HepG2 (cell line): ENCODE data around the gene RTN4. TPM values are rescaled to one million over a fixed set of nuclear protein-coding genes. Genes with fewer than 3 reads are reported as not detected.

Experiments
- ATM ChIP-seq: fragments of 450-650 bp; IDR thresholded peaks from 2 replicates; pipeline ENCODE4 v1.7.1; 2017; ENCODE audit warnings: mild to moderate bottlenecking, borderline replicate concordance
- BRD4 ChIP-seq: sonication (generic); formaldehyde crosslinking; IDR thresholded peaks from 2 replicates; pipeline ENCODE4 v1.4.0; 2020; ENCODE audit warnings: missing genetic modification reagents
- CBX2 ChIP-seq, 2 experiments: fragments of 200-600 bp in 1 of 2; sonication (generic); formaldehyde crosslinking in 1 of 2; IDR thresholded peaks; 2 replicates each; pipeline versions ENCODE4 v1.7.0 to v1.8.1; 2018 to 2022; ENCODE audit warnings: low read depth in 2 of 2, low read length in 1 of 2, mild to moderate bottlenecking in 1 of 2, missing genetic modification reagents in 1 of 2
- CEBPG ChIP-seq: IDR thresholded peaks from 2 replicates; pipeline ENCODE4 v1.6.1; 2016
- GTF3A ChIP-seq: sonication (generic); formaldehyde crosslinking; conservative IDR thresholded peaks from 2 replicates; pipeline ENCODE4 v1.4.0; 2020; ENCODE audit warnings: mild to moderate bottlenecking, missing genetic modification reagents
- KAT8 ChIP-seq: IDR thresholded peaks from 2 replicates; pipeline ENCODE4 v1.6.1; 2016; ENCODE audit warnings: missing genetic modification reagents, missing compliant biosample characterization
- KDM5A ChIP-seq: fragments of 200-600 bp; sonication (generic); IDR thresholded peaks from 2 replicates; pipeline ENCODE4 v1.7.0; 2018; ENCODE audit warnings: antibody characterized with exemption, mild to moderate bottlenecking, low read length, borderline replicate concordance
- MEIS2 ChIP-seq: sonication (generic); formaldehyde crosslinking; IDR thresholded peaks from 2 replicates; pipeline ENCODE4 v1.9.0; 2021; ENCODE audit warnings: mild to moderate bottlenecking, missing genetic modification reagents
- NCOR1 ChIP-seq: fragments of 200-600 bp; sonication (generic); IDR thresholded peaks from 2 replicates; pipeline ENCODE4 v1.7.0; 2017; ENCODE audit warnings: antibody characterized with exemption, low read length, borderline replicate concordance
- NPAS2 ChIP-seq: sonication (generic); formaldehyde crosslinking; IDR thresholded peaks from 2 replicates; pipeline ENCODE4 v1.8.0; 2022; ENCODE audit warnings: mild to moderate bottlenecking, missing genetic modification reagents, borderline replicate concordance
- POGZ ChIP-seq: sonication (generic); formaldehyde crosslinking; IDR thresholded peaks from 2 replicates; pipeline ENCODE4 v1.4.0; 2020; ENCODE audit warnings: mild to moderate bottlenecking, missing genetic modification reagents
- RFX1 ChIP-seq: fragments of 450-650 bp; IDR thresholded peaks from 2 replicates; pipeline ENCODE4 v1.6.1; 2017
- TAF15 ChIP-seq: fragments of 200-400 bp; formaldehyde crosslinking; IDR thresholded peaks from one replicate; pipeline ENCODE4 v1.6.1; 2018; ENCODE audit warnings: mild to moderate bottlenecking, low read depth, low read length; ENCODE audit not compliant: poor library complexity, severe bottlenecking
- TEAD3 ChIP-seq: optimal IDR thresholded peaks from 2 replicates; pipeline ENCODE3; 2016; ENCODE audit warnings: borderline replicate concordance
- TEF ChIP-seq: sonication (generic); formaldehyde crosslinking; IDR thresholded peaks from 2 replicates; pipeline ENCODE4 v1.5.0; 2020; ENCODE audit warnings: missing genetic modification reagents
- TP53 ChIP-seq: sonication (generic); formaldehyde crosslinking; conservative IDR thresholded peaks from 2 replicates; pipeline ENCODE4 v1.4.0; 2020; ENCODE audit warnings: missing genetic modification reagents
- XRCC5 ChIP-seq: fragments of 200-400 bp; formaldehyde crosslinking; optimal IDR thresholded peaks from 2 replicates; pipeline ENCODE3; 2017; ENCODE audit warnings: mild to moderate bottlenecking, low read length
- ZBTB25 ChIP-seq: IDR thresholded peaks from 2 replicates; pipeline ENCODE4 v1.6.1; 2018; ENCODE audit warnings: missing genetic modification reagents
- ZMYM4 ChIP-seq: sonication (generic); formaldehyde crosslinking; IDR thresholded peaks from 2 replicates; pipeline ENCODE4 v1.8.1; 2023; ENCODE audit warnings: mild to moderate bottlenecking, missing genetic modification reagents
- ZNF142 ChIP-seq: sonication (generic); formaldehyde crosslinking; IDR thresholded peaks from 2 replicates; pipeline ENCODE4 v1.4.0; 2020; ENCODE audit warnings: missing genetic modification reagents
- ZNF253 ChIP-seq: sonication (generic); formaldehyde crosslinking; IDR thresholded peaks from 2 replicates; pipeline ENCODE4 v1.8.0; 2022; ENCODE audit warnings: mild to moderate bottlenecking, missing genetic modification reagents, borderline replicate concordance
- ZNF264 ChIP-seq: sonication (generic); formaldehyde crosslinking; IDR thresholded peaks from 2 replicates; pipeline ENCODE4 v1.4.0; 2020; ENCODE audit warnings: missing genetic modification reagents
- ZNF326 ChIP-seq: sonication (generic); formaldehyde crosslinking; IDR thresholded peaks from 2 replicates; pipeline ENCODE4 v1.4.0; 2020; ENCODE audit warnings: missing genetic modification reagents, borderline replicate concordance
- ZNF337 ChIP-seq: sonication (generic); formaldehyde crosslinking; IDR thresholded peaks from 2 replicates; pipeline ENCODE4 v1.5.1; 2020; ENCODE audit warnings: missing genetic modification reagents, low read depth, mild to moderate bottlenecking, borderline replicate concordance
- ZNF430 ChIP-seq: sonication (generic); formaldehyde crosslinking; IDR thresholded peaks from 2 replicates; pipeline ENCODE4 v1.9.0; 2021; ENCODE audit warnings: mild to moderate bottlenecking, missing genetic modification reagents
- ZNF460 ChIP-seq: sonication (generic); formaldehyde crosslinking; IDR thresholded peaks from 2 replicates; pipeline ENCODE4 v1.5.1; 2020; ENCODE audit warnings: missing genetic modification reagents, mild to moderate bottlenecking, borderline replicate concordance
- polyA plus RNA-seq, 8 experiments: library from polyadenylated mRNA; depleted of rRNA in 3 of 8; stranded (reverse) in 7 of 8; unstranded in 1 of 8; fragments of >200 nt; fragmentation: Illumina TruSeq in 4 of 8; extraction: Trizol in 4 of 8; gene quantifications; 2 replicates each; pipeline versions ENCODE4 v1.2.1 to v1.2.3, GENCODE V29; 2011 to 2016; ENCODE audit warnings: low read depth in 4 of 8, missing spikeins in 1 of 8, mixed read lengths in 1 of 8; ENCODE audit not compliant: insufficient read depth in 1 of 8
- total RNA-seq, 5 experiments: library from RNA; depleted of rRNA; stranded (reverse); fragments of >200 nt; fragmentation: Illumina TruSeq; extraction: Trizol; gene quantifications; 2 replicates each; pipeline ENCODE4 v1.2.3, GENCODE V29; 2016; ENCODE audit warnings: low read depth in 1 of 5

Gene RTN4
- total and polyA plus RNA-seq, 2 of the 13 experiments (the other 11 are each of a cell fraction or from before 2014, with no cell fraction given), result 98.4 to 133 TPM

DNA sequence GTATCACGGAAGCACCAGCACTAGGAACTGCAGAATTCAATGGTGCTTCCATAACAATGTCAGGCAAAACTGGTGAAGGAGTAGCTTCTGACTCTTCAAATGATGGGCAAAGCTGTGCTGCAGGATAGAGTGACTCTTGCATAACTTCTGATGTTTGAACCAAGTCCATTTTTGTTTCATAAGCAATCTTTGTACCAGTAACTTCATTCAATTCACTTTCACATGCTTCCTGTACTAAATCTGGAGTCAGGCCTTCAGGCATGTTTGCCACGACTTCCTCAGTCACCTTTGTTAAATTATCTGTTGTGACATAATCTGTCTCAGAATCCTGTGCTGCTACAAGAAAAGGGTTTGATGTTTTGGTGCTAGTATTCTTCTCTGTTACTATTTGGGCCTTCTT is 24.0 kb downstream of the RTN4 start (continued):
- TF ChIP-seq ZNF264 (CRISPR knock-in tag) (0 out of 2 replicates have a peak, but pooled peaks have one; percentile 30), NPAS2 (CRISPR knock-in tag) (no peak), KAT8 (CRISPR knock-in tag) (peak; percentile 78), ATM (no peak), BRD4 (CRISPR knock-in tag) (no peak), TEF (CRISPR knock-in tag) (peak; percentile 96), ZMYM4 (CRISPR knock-in tag) (peak; percentile 67), TAF15 (no peak), RFX1 (no peak), GTF3A (CRISPR knock-in tag) (no peak), TP53 (no peak), ZNF460 (CRISPR knock-in tag) (no peak), ZBTB25 (CRISPR knock-in tag) (no peak), TEAD3 (CRISPR knock-in tag) (peak; percentile 65), ZNF337 (CRISPR knock-in tag) (no peak), ZNF253 (no peak), ZNF142 (CRISPR knock-in tag) (no peak), KDM5A (no peak), POGZ (CRISPR knock-in tag) (0 out of 2 replicates have a peak, but pooled peaks have one; percentile 35), XRCC5 (no peak), MEIS2 (no peak), NCOR1 (peak; percentile 62; the same call in 1 of the 2 replicates), ZNF430 (CRISPR knock-in tag) (peak; percentile 74), CEBPG (CRISPR knock-in tag) (peak; percentile 94), ZNF326 (CRISPR knock-in tag) (no peak), CBX2 (IDR thresholded peaks at IDR 0.05; ENCODE audit: low read depth, low read length) (no peak), CBX2 (CRISPR knock-in tag; IDR thresholded peaks at IDR 0.05; ENCODE audit: low read depth) (no peak)
